Glutamatergic neuron (in vitro differentiated cells): ENCODE measurements around the gene B3GAT1. TPM values are rescaled to one million over a fixed set of nuclear protein-coding genes. Genes with fewer than 3 reads are reported as not detected.

Source experiments
- DNase-seq: peaks from one replicate; pipeline ENCODE4 v3.0.0; 2022
- H3K27ac Mint-ChIP-seq: one replicate; pipeline ENCODE4 v1.8.0; 2020; ENCODE audit warnings: mild to moderate bottlenecking, mixed read lengths, inconsistent platforms; ENCODE audit not compliant: unreplicated experiment
- H3K27me3 Mint-ChIP-seq: one replicate; pipeline ENCODE4 v1.8.0; 2020; ENCODE audit warnings: mild to moderate bottlenecking, moderate library complexity, mixed read lengths, inconsistent platforms; ENCODE audit not compliant: unreplicated experiment
- H3K36me3 Mint-ChIP-seq: one replicate; pipeline ENCODE4 v1.8.0; 2020; ENCODE audit warnings: mild to moderate bottlenecking, mixed read lengths, inconsistent platforms; ENCODE audit not compliant: unreplicated experiment
- H3K4me1 Mint-ChIP-seq: one replicate; pipeline ENCODE4 v1.8.0; 2020; ENCODE audit warnings: mild to moderate bottlenecking, low read depth, mixed read lengths, inconsistent platforms; ENCODE audit not compliant: unreplicated experiment
- H3K4me3 Mint-ChIP-seq: one replicate; pipeline ENCODE4 v1.8.0; 2020; ENCODE audit warnings: mild to moderate bottlenecking, mixed read lengths, inconsistent platforms; ENCODE audit not compliant: unreplicated experiment
- H3K9me3 Mint-ChIP-seq: one replicate; pipeline ENCODE4 v1.8.0; 2020; ENCODE audit warnings: mild to moderate bottlenecking, moderate library complexity, mixed read lengths, inconsistent platforms; ENCODE audit not compliant: unreplicated experiment
- total RNA-seq: library from RNA; stranded (reverse); fragmentation: NEBNext Ultra II Directional; extraction: Animal tissue kit (Norgen Biotek cat#: 25700); gene quantifications from one replicate; pipeline ENCODE4 v1.2.1, GENCODE V29; 2021; ENCODE audit not compliant: unreplicated experiment
- TF ChIP-seq, protein P1 (sequence below): fragments of 200-600 bp; sonication (generic); IDR thresholded peaks from one replicate; pipeline ENCODE4 v1.5.0; 2021; ENCODE audit not compliant: partially characterized antibody, unreplicated experiment

B3GAT1 gene
- total RNA-seq, 1 donor from 2014 or later: 240 TPM

- peaks cover 11% of the 10 kb centered on the region for H3K27me3 Mint-ChIP-seq
- peaks cover 25% of the 10 kb centered on the region for H3K9me3 Mint-ChIP-seq
- peaks cover 6% of the 10 kb centered on the region for H3K36me3 Mint-ChIP-seq
- no peak overlapping the region for H3K27ac Mint-ChIP-seq
- H3K4me1 Mint-ChIP-seq: peaks cover 5% of the 10 kb centered on the region
- TF ChIP-seq, protein P1, sequence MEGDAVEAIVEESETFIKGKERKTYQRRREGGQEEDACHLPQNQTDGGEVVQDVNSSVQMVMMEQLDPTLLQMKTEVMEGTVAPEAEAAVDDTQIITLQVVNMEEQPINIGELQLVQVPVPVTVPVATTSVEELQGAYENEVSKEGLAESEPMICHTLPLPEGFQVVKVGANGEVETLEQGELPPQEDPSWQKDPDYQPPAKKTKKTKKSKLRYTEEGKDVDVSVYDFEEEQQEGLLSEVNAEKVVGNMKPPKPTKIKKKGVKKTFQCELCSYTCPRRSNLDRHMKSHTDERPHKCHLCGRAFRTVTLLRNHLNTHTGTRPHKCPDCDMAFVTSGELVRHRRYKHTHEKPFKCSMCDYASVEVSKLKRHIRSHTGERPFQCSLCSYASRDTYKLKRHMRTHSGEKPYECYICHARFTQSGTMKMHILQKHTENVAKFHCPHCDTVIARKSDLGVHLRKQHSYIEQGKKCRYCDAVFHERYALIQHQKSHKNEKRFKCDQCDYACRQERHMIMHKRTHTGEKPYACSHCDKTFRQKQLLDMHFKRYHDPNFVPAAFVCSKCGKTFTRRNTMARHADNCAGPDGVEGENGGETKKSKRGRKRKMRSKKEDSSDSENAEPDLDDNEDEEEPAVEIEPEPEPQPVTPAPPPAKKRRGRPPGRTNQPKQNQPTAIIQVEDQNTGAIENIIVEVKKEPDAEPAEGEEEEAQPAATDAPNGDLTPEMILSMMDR: no peak
- DNase-seq: no peak
- no peak overlapping the region for H3K4me3 Mint-ChIP-seq
These were observed 34.2 kb downstream of the B3GAT1 start for GRCh38 chr11:134377876-134378275.

- Mint-ChIP-seq H3K4me3 (peak overlapping the region; percentile 15), H3K4me1 (peaks cover 7% of the 10 kb centered on the region), H3K27ac (no peak overlapping the region), H3K36me3 (no peaks in the 10 kb centered on the region), H3K9me3 (peaks cover 25% of the 10 kb centered on the region), H3K27me3 (peaks cover 13% of the 10 kb centered on the region)
- TF ChIP-seq, protein P1: no peak
- DNase-seq: peak; percentile 10
These were observed 35.7 kb downstream of the B3GAT1 start for GRCh38 chr11:134376150-134376921.

GRCh38 chr11:134374891-134375550 is 37.0 kb downstream of the B3GAT1 start:
- Mint-ChIP-seq H3K4me1 (peaks cover 8% of the 10 kb centered on the region), H3K36me3 (no peaks in the 10 kb centered on the region), H3K9me3 (peaks cover 32% of the 10 kb centered on the region), H3K4me3 (no peak overlapping the region), H3K27me3 (peaks cover 20% of the 10 kb centered on the region), H3K27ac (no peak overlapping the region)
- DNase-seq: peak; percentile 7
- TF ChIP-seq, protein P1: no peak

- TF ChIP-seq, protein P1: no peak
- H3K4me3 Mint-ChIP-seq: no peak overlapping the region
- H3K27ac Mint-ChIP-seq: no peak overlapping the region
- H3K27me3 Mint-ChIP-seq: peaks cover 20% of the 10 kb centered on the region
- peaks cover 32% of the 10 kb centered on the region for H3K9me3 Mint-ChIP-seq
- peaks cover 8% of the 10 kb centered on the region for H3K4me1 Mint-ChIP-seq
- no peaks in the 10 kb centered on the region for H3K36me3 Mint-ChIP-seq
- DNase-seq: peak; percentile 10
These were observed 37.9 kb downstream of the B3GAT1 start for GRCh38 chr11:134374171-134374570.

DNA sequence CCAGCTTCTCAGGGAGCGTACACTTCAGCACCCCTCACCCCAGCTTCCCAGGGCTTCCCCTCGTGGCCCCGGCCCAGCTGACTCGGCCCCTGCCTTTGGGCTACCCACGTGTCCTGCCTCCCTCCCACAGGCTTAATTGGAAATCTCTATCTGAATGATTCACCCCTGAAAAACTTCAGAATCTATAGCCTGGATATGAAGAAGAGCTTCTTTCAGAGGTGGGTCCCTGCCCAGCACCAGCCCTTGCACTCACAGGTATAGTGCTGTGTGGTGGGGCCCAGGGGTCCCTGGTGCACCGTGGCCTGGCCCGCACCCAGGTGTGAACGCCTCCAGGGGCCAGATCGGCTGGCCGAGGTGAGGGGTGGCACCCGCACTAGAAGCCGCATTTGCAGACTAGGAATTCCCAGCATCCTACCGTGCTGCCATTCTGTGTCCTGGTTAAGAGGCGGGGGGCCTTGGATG is 38.4 kb downstream of the B3GAT1 start:
- no peak overlapping the region for H3K27ac Mint-ChIP-seq
- peaks cover 8% of the 10 kb centered on the region for H3K4me1 Mint-ChIP-seq
- H3K36me3 Mint-ChIP-seq: no peaks in the 10 kb centered on the region
- TF ChIP-seq, protein P1: no peak
- H3K9me3 Mint-ChIP-seq: peaks cover 35% of the 10 kb centered on the region
- H3K4me3 Mint-ChIP-seq: no peak overlapping the region
- H3K27me3 Mint-ChIP-seq: peaks cover 22% of the 10 kb centered on the region
- peak; percentile 13 for DNase-seq
